ENCODE results near the gene ADPRHL1.
"Not testable (repeated sequence)": the region's sequence is repeated elsewhere in the genome, so short reads cannot be mapped to it uniquely, and the experiment has no call there.

ADPRHL1 gene

DNA sequence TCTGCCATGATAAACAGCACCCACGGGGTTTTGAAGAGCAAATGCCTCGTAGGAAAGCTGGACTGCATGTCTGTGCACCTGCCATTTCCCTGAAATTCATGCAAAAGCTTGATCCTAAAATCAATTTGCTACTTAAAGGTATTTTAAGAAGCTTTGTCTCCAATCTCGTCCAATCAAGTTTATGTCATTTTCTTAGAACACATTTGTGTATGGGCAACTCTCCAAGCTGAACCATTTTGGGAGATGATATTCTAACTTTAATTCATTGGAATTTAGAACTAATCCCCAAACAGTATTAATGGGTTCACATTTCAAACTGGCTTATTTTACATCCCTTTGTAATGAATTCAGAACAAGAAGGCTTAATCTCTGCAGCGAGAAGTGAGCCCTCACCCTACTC lies 822 bp downstream of the ADPRHL1 start:
- DNase-seq = no peak

DNA sequence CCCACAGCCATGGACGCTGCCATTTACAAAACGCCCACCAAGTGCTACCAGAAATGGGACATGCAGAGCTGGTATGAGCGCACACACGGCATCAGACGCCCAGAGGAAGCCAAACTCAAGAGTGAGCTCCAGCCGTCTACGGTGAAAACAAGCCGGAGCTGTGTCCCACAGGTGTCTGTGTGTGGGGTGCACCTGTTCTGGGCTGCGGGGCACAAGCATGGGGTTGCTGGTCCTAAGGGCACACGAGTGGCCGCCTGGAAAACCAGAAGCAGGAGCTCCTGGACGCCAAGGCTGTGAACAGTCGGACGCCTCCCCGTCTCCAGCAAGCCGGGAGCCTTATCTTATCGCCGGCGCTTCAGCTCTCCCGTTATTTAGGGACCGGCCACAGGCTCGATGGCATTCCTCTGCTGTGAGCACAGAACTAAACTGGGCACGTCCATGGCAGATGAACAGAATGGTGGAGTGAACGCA lies 1.3 kb downstream of the ADPRHL1 start:
- DNase-seq = no peak

DNA sequence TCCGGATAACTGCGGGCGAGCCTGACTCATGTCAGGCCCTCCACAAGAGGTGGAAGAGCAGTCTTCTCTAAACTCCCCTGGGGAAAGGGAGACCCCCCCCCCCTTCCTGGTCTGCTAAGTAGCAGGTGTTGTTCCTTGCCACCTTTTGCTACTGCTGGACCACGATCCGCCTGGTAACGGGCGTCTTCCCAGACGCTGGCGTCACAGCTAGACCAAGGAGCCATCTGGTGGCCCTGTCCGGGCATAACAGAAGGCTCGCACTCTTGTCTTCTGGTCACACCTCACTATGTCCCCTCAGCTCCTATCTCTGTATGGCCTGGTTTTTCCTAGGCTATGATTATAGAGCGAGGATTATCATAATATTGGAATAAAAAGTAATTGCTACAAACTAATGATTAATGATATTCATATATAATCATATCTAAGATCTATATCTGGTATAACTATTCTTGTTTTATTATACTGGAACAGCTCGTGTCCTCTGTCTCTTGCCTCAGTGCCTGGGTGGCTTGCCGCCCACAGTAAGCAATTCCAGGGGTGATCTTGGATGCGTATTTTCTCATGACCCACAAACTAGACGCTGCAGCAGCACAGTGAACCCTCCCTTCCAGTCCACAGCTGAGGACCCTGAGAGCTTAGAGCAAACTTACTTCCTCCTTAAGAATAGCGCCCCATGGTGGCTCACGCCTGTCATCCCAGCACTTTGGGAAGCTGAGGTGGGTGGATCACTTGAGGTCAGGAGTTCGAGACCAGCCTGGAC lies 2.2 kb downstream of the ADPRHL1 start:
- DNase-seq = peak; percentile 33

DNA sequence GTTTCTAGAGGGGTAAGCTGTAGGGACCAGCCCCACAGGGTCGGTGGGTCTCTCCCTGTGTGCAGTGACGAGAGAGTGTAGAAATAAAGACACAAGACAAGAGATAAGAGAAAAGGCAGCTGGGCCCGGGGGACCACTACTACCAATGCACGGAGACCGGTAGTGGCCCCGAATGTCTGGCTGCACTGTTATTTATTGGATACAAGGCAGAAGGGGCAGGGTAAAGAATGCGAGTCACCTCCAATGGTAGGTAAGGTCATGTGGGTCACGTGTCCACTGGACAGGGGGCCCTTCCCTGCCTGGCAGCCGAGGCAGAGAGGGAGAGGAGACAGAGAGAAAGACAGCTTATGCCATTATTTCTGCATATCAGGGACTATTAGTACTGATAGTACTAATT lies 2.9 kb downstream of the ADPRHL1 start:
- not testable (repeated sequence) for DNase-seq

DNA sequence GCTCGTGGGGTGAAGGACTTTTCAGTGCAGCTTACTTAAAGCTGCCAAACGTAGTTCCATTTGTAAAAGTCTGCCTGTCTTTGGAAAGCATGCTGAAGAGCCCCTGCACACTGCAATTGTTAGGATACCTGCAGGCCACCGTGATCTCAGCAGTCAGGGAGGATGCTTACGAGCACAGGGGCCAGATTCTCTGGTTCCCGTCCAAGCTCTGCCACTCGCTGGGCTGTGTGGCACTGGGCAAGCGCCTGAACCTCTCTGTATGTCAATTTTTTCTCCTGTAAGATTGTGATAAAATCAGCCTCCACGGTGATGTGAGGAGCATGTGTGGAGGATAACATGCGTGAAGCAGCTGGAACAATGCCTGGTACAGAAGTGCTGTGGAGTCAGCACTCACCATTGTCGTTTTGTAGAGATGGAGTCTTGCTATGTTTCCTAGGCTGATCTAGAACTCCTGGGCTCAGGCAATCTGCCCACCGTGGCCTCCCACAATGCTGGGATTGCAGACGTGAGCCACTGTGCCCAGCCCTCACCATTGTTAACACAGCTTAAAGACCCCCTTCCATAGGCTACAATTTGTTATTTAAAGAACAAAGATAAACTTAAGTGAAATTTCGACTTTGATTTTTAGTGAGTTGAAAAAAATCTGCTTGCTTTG lies 3.5 kb downstream of the ADPRHL1 start:
- no peak for DNase-seq

DNA sequence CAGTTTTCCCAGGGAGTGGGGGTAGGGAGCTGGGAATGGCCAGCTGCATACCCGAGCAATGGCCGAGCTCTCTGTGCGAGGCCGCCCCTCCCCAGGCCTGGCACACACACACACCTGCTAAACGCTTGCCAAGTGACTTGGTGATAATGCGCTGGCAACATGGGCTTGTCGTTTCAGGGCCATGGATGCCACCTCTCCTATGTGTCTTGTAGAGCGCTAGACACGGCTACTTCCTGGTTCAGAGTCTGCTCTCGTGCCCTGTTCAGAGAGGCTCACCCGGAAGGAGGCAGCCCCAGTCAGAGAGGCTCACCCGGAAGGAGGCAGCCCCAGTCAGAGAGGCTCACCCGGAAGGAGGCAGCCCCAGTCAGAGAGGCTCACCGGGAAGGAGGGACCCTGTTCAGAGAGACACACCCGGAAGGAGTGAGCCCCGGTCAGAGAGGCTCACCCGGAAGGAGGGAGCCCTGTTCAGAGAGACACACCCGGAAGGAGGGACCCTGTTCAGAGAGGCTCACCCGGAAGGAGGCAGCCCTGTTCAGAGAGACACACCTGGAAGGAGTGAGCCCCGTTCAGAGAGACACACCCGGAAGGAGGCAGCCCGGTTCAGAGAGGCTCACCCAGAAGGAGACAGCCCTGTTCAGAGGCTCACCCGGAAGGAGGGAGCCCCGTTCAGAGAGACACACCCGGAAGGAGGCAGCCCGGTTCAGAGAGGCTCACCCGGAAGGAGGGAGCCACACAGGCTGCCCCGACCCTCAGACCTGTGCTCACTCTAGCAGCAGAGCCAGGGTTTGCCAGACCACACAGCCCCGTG lies 4.2 kb downstream of the ADPRHL1 start:
- DNase-seq = no peak

DNA sequence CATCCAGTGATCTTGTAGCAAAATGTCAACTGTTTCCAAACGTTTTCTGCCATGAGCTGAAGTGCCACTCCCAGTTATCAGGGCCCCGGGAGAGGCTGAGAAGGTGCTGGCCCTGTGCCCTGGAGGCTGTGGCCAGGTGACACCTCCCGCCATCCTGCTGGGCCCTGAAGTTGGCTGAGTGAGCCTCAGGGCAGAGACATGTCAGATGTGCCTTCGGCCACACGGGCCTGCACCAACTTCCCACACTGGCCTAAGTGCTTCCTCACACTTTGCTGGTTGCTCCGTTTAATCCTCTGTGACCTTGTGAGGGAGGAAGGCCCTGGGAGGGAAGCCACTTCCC lies 4.8 kb downstream of the ADPRHL1 start:
- no peak for DNase-seq

DNA sequence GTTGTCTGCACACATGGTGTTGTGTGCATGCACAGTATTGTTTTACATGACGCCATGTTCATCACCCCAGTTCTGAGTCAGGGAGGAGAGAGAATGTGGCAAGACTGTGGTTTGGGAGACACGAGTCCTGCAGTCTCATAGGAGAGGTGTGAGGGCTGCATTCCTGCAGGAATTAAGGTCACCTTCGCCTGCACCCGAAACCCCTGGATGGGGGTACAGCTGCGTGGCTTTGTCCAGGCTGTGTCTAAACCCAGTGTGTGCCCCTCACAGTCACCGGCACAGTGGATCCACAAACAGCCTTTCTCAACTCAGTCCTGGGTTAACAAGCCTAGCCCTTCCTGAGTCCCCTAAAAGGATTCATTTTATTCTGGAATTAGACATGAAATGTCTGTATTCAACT lies 5.7 kb downstream of the ADPRHL1 start:
- no peak for DNase-seq

DNA sequence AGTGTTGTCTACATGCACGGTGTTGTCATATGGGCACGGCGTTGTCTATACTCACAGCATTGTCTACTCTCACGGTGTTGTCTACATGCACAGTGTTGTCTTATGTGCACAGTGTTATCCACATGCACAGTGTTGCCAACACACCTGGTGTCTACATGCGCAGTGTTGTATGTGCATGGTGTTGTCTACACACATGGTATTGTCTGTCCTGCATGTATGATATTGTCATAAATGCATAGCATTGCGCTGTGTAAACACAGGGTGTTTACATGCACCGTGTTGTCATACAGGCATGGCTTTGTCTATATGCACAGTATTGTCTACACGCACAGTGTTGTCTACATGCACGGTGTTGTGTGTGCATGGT lies 6.8 kb downstream of the ADPRHL1 start:
- DNase-seq = no peak

DNA sequence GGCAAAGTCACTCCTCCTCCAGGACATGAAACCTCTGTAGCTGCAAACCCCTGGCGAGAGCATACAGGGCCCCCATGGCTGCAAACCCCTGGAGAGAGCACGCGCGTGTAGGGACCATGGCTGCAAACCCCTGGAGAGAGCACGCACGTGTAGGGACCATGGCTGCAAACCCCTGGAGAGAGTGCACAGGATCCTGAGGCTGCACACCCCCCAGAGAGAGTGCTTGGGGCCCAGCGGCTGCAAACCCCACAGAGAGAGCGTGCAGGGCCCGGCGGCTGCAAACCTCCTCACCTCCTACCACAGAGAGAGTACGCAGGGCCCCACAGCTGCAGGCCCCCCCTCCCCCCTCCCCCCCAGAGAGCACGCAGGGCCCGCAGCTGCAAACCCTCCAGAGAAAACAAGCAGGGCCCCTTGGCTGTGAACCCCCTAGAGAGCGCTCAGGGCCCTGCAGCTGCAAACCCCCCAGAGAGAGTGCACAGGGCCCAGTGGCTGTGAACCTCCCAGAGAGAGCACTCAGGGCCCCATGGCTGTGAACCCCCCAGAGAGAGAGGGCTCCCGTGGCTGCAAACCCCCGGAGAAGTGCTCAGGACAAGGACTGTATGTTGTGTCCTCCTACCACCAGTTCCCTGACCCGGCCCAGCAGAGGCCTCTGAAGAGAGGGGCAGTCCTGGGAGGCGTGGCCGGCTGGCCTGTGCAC lies 7.3 kb downstream of the ADPRHL1 start:
- no peak for DNase-seq

DNA sequence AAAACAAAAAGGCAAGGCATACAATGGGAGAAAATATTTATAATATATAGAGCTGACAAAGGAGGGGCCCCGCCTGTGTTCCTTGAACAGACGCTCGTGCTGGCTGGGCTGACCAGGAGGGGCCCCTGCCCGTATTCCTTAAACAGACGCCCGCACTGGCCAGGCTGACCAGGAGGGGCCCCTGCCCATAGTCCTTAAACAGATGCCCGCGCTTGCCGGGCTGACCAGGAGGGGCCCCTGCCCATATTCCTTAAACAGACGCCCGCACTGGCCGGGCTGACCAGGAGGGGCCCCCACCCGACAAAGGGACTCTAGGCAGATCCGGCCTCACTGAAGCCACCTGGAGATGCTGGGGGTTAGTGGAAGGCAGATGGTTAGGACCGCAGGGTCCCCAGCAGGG lies 9.3 kb downstream of the ADPRHL1 start:
- DNase-seq = no peak

DNA sequence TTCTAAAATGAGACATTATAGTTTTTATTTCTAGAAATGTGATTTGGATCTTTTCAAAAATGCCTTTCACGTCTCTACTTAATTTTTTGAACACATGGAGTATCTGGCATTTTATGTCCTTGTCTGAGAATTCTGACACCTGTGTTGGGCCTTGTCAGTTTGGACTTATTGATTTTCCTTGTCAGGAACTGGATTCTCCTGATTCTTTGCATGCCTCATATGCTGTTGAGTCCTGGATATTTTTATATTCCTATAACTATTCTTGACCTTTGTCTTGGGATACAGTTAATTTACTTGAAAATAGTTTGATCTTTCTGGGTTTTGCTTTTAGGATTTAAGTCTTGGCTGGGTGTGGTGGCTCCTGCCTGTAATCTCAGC lies 10.3 kb downstream of the ADPRHL1 start:
- no peak for DNase-seq

DNA sequence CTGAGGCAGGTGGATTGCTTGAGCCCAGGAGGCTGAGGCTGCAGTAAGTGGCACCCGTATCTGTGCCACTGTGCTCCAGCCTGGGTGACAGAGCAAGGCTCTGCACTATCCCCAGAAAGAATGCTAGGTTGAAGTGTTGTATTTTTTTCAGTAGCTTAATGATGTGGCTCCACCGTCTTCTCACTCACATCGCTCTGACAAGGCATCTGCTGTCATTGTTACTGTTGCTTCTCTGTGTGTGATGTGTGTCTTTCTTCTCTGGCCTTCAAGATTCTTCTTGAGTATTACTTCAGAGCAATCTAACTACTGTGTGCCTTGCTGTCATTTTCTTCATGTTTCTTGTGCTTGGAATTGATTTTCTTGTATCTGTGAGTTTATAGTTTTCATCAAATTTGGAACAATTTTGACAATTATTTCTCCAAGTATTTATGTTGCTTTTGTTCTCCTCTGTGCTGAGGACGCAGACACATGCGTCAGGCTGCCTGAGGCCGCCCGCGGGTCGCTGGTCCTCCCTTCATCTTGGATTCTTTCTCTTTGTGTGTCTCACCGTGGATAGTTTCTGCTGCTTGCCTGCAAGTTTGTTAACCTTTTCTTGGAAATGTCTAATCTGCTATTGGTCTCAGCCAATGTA lies 10.8 kb downstream of the ADPRHL1 start:
- no peak for DNase-seq

DNA sequence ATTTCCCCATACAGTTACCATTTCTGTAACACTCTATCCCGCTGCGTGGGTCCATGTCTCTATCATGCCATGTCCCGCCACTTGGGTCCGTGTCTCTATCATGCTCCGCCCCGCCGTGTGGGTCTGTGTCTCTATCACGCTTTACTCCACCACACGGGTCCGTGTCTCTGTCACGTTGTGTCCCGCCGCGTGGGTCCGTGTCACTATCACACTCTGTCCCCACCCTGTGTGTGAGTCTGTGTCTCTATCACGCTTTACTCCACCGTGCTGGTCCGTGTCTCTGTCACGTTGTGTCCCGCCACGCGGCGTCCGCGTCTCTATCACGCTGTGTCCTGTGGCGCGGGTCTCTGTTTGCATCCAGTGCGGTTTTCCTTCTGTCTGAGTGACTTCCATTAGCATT lies 11.6 kb downstream of the ADPRHL1 start:
- no peak for DNase-seq

DNA sequence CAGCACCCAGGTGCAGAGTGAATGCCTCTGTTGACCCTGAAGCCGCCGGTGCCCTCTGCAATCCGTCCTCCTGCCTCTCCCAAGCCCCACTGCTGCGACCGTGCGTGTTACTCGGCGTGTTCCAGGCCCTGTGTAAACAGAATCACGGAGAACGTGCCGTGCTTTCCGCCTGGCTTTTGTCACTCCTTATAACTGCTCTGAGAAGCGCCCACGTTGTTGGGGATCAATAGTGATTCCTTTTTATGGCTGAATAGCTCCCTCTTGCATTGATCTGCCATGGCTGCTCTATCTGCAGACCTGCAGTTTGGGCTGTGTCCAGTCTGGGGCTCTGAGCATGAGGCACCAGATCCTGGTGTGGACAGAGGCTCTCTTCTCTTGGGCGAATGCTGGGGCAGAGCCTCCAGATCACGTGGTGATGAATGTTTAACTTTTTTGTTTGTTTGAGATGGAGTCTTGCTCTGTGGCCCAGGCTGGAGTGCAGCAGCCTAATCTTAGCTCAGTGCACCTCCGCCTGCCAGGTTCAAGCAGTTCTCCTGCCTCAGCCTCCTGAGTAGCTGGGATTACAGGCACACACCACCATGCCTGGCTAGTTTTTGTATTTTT lies 15.8 kb downstream of the ADPRHL1 start:
- DNase-seq = no peak

DNA sequence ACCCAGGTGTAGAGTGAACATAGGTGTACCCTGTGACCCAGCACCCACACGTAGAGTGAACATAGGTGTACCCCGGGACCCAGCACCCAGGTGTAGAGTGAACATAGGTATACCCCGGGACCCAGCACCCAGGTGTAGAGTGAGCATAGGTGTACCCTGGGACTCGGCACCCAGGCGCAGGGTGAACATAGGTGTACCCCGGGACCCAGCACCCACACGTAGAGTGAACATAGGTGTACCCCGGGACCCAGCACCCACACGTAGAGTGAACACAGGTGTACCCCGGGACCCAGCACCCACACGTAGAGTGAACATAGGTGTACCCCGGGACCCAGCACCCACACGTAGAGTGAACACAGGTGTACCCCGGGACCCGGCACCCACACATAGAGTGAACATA lies 16.4 kb downstream of the ADPRHL1 start:
- DNase-seq = not testable (repeated sequence)

DNA sequence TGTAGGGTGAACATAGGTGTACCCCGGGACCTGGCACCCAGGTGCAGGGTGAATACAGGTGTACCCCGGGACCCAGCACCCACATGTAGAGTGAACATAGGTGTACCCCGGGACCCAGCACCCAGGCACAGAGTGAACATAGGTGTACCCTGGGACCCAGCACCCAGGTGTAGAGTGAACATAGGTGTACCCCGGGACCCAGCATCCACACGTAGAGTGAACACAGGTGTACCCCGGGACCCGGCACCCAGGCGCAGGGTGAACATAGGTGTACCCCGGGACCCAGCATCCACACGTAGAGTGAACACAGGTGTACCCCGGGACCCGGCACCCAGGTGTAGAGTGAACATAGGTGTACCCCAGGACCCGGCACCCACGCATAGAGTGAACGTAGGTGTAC lies 17.4 kb downstream of the ADPRHL1 start:
- DNase-seq = not testable (repeated sequence)

DNA sequence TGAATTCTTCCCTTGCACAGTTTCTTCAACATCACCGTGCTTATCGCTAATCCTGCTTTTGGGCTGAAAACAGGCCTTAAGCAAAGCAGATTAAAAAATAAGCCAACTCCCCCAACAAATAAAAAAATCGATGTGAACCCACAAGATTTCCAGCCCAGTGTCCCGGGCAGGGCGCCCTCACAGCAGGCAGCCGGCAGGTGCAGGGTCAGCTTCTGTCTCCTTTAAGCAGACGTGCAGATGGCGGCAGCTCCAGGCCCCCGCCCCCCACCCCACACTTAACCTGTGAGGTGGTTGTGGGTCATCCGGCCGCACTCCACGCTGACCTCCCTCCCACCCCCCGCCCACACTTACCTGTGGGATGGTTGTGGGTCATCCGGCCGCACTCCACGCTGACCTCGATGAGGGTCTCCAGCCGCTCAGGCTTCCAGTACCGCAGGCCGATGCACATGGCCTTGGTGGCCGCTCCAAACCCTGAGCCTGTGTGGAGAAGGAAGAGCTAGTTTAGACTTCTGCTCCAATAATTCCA lies 19.8 kb downstream of the ADPRHL1 start:
- no peak for DNase-seq

DNA sequence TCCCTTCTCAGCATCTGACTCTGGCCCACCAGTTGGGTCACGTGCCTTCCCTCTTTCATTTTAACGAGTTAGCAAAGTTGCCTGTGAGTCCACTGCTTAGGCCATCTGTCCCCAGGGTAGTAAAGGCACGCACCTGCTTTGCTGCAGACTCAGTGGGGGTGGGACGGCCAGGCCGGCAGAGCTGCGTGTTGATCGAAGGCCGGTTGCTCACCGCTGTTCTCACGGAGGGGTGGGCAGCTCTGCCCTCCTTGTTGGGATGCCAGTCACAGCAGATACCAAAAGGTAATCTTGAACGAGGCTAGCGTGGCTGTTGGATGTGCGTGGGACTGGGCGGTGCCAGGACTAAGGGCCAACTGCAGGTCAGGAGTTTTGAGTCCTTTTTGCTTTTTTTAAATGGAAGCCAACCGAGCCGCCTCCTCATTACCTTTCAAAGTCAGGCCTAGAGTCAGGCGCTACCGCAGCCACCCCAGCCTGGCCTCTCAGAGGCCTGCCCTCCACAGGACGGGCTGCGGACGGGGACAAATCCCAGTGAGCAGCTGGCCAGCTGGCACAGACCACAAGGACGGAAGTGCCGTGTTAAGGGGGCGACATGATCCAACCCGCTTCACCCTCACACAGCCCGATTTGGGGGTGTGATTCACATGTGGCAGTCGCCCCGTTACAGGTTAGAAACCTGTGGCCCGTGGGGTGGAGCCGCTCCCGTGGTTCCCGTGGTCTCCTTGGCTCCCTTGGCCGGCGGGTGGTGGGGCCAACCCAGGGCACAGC lies 20.6 kb downstream of the ADPRHL1 start:
- DNase-seq = no peak

DNA sequence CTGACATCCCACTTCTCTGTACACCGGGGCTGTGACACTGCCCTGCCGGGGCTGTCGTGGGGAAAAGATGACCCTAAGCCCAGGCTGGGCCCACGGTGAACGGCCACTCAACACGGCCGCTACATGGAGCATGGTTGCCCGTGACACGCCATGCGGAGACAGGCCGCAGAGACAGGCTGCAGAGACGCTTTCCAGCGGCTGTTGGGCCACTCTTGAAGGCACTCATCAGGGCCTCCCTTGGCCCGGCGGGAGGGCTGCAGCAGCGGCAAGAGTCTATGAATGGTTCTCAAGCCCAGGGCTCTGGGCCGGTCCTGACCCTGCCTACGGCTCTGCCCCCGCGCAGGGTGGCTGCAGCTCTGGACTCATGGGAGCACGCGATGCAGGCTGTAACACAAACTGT lies 22.1 kb downstream of the ADPRHL1 start:
- DNase-seq = no peak

DNA sequence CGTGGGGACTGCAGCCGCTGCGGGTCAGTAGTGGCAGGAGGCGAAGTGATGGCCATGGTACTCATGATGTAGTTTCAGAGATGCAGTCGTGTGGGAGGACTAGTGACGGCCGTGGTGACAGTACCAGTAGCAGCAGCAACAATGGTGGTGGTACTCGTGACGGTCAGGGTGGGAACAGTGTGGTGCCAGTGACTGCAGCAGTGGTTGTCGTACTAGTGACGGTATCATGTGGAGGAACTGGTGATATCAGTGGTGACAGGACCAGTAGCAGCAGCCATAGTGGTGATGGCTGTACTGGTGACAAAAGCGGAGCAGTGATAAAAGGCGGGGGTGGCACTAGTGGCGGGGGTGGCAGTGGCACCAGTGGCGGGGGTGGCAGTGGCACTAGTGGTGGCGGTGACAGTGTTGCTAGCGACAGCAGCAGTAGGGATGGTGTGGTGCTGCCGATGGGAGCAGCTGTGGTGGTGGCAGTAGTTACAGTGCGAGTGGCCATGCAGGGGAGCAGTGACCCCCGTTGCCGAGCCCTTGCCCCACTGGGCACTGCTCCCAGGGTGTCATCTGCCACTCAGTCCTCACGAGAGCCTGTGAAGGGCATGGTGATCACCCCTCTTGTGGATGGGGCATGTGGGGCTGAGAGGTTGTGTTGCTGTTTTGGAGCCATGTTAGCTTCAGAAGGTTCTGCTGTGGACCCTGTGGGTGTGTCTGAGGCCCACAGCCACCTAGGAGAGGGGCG lies 22.7 kb downstream of the ADPRHL1 start:
- DNase-seq = no peak
